Activated gamma-delta T cell treated with anti-CD3 and anti-CD28 coated beads, Interleukin-2, amount 50 U/mL, for 16 hours (primary cell): ENCODE results near the gene SAG.

ENCODE experiments used
- DNase-seq: peaks from one replicate; pipeline ENCODE4 v3.0.0-alpha.2; 2020; ENCODE audit warnings: low read depth

The SAG gene

GRCh38 chr2:233380132-233380895, 72.7 kb downstream of the SAG start:
- DNase-seq = no peak

GRCh38 chr2:233380995-233381637, 73.5 kb downstream of the SAG start:
- DNase-seq = no peak

- no peak for DNase-seq
These were observed 74.0 kb downstream of the SAG start for GRCh38 chr2:233381638-233381995.

- no peak for DNase-seq
These were observed 76.4 kb downstream of the SAG start for GRCh38 chr2:233384015-233384414.

- no peak for DNase-seq
These were observed 77.3 kb downstream of the SAG start for GRCh38 chr2:233384811-233385488.

GRCh38 chr2:233385489-233386044, 78.0 kb downstream of the SAG start:
- DNase-seq = peak; percentile 44

- DNase-seq = no peak
These were observed 78.9 kb downstream of the SAG start for GRCh38 chr2:233386382-233387041.

- DNase-seq = no peak
These were observed 79.6 kb downstream of the SAG start for GRCh38 chr2:233387225-233387624.

- no peak for DNase-seq
These were observed 80.3 kb downstream of the SAG start for GRCh38 chr2:233387667-233388528.

- DNase-seq = no peak
These were observed 82.0 kb downstream of the SAG start for GRCh38 chr2:233389601-233390125.

- DNase-seq = no peak
These were observed 88.1 kb downstream of the SAG start for GRCh38 chr2:233395687-233396086.
